NCI-H2029 treated with DMSO at 0.1 percent for 48 hours (cell line): ENCODE results near the gene TULP4.
"Not testable (repeated sequence)": the region's sequence is repeated elsewhere in the genome, so short reads cannot be mapped to it uniquely, and the experiment has no call there.

Source experiments
- DNase-seq: peaks from one replicate; lab custom pipeline; 2025; lab: John Stamatoyannopoulos, UW

TULP4 gene

GRCh38 chr6:158529629-158530028 lies 217.4 kb downstream of the TULP4 start:
- no peak for DNase-seq

DNA sequence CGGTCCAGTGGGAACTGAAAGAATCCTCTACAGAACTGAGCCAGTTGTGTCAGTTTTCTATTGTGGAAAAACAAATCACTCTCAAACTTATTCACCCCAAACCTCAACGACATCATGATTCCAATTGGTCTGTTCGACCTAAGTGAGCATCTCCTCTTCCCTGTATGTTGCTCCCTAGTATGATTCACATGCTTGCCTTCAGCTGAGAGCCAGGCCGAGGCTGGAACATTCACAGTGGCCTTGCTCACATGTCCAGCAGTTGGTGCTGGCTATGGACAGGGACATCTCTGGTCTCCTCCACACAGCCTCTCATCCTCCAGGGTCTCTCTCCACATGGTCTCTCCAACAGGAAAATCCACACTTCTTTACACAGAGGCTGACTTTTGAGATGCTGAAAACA lies 219.3 kb downstream of the TULP4 start:
- DNase-seq, result no peak

- DNase-seq, result no peak
These were observed 219.7 kb downstream of the TULP4 start for GRCh38 chr6:158531970-158532369.

- DNase-seq, result peak; percentile 55
These were observed 224.0 kb downstream of the TULP4 start for GRCh38 chr6:158536084-158536890.

DNA sequence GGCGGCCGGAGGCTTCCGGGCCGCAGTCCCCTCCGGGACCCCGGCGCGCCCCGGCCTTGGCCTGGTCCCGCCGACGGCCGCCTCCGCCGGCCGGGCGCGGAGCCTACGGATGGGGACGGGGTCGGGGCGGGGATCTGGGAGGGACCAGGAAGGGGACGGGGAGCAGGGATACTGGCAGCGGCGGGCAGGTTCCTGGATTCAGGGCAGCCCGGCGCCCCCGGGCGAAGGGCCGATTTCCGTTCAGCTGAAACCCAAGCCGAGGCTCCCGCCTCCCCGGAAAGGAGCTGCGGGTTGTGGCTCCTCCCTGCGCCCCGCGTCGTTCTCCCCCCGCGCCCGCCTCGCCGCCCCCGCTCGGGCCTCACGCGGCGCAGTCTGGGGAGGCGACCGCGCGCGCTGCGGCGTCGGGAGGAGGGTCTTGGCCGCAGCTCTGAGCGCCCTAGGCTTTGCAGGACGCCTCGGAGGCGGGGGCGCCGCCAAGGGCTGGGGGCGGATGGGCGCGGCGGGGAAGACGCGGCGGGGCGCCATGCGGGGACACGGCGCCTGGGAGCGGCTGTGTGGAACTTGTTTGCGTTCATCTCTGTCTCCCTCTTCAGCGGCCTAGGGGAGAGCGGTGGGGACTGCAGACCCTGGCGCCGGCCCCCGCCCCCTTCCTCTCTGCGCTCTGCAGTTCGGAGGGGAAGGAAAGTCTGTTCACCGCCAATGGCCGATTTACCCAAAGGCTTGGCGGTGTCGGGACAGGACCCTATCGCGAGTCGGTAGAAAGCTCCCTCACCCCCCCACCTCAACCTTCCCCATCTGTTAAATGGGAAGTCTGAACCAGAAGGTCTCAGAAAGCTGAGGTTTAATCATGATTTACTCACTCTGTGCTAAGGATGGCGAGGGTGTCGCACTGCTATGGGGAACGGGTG lies 224.9 kb downstream of the TULP4 start:
- peak; percentile 66 for DNase-seq

DNA sequence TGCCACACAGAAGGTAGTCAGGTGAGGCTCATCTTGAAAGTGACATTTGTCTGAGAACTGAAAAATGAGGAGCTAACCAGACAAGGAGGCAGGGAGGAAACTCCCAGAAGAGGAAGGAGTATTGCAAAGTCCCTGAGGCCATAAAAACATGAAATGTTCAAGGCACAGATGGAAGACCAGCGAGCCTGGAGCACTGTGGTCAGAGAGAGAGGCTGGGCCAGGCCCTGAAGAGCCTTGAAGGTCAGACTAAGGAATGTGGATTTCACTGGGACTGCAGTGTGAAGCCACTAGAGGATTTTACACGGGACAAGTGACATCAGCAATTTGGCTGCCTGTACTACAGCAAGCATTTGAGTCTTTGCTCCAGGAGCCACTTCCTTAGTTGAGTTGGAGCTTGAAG lies 226.5 kb downstream of the TULP4 start:
- DNase-seq, result no peak

DNA sequence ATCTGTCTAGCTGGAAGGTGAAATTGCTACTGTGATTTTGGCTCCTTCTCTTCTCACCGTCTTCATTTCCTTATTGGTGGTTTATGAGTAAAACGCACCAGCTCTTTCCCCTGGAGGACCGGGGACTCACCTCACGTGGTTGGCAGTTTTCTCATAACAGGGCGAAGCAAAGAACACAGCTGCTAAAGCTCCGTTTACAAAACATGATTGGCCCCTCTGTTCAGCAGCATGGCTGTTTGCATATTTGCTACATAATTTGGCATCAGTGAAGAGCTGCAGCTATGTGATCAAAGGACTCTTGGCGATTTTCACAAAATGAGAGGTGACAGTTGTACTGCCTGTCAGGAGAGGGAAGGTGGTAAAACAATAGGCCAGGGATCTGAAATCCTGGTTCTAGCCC lies 227.1 kb downstream of the TULP4 start:
- no peak for DNase-seq

GRCh38 chr6:158539881-158540280 lies 227.6 kb downstream of the TULP4 start:
- no peak for DNase-seq

DNA sequence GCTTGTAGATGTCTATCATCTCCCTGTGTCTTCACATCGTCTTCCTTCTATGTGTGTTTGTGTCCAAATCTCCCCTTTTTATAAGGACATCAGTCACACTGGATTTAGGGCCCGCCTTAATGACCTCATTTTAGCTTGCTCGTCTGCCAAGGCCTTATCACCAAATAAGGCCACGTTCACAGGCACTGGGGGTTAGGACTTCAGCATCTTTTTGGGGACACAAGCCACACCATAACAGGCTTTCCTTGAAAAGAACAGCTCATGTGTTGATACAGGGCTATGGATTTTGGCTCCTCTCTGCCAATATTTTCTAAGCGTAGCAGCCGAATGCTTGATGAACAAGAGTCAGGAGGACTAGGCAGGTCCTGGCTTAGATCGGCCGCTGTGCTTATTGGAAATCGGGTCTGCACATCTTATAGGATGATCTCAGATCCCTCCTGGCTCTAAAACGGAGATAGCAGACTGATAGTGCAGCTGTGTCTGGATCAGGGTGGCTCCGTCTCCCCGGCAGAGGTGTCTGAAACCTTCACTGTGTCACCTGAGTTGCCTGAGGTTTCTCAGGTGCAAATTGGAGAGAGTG lies 231.4 kb downstream of the TULP4 start:
- no peak for DNase-seq

GRCh38 chr6:158544428-158544827 lies 232.2 kb downstream of the TULP4 start:
- DNase-seq, result no peak

GRCh38 chr6:158545043-158545966 lies 233.0 kb downstream of the TULP4 start:
- no peak for DNase-seq

GRCh38 chr6:158548418-158549161 lies 236.3 kb downstream of the TULP4 start:
- DNase-seq, result peak; percentile 97

DNA sequence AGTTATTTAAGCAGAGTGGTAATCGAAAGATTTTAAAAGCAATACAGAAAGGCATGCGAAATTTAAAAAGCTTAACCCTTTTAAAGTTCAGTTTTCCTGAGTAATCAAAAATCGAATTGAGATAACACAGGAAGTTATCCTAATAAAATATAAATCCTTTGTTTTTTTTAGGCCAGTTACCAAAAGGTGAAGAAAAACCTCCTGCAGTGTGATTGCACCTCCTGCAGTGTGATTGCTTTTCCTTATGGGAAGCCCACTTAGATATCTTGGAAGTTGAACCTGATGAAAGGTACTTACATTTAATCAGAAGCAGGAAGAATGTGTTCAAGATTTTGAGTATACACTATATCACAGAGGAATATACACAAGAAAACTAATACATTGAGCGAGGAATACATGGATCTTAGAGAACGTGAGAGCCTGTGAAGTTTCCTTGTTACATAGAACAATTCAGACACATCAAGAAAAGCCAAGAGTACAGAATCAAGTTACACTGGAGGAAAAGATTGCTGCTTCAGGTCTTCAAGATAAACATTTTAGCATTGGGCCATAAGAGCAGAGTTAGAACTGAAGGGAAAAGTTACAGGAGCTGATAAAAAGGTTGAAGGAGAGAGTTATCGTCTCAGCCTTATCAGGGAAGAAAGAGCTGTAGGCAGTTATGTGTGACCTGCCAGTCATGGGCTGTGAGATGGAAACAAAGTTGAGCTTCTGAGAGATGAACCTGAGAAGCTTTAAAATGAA lies 240.0 kb downstream of the TULP4 start:
- DNase-seq, result no peak

GRCh38 chr6:158552796-158553138 lies 240.5 kb downstream of the TULP4 start:
- no peak for DNase-seq

- no peak for DNase-seq
These were observed 242.5 kb downstream of the TULP4 start for GRCh38 chr6:158554611-158555361.

GRCh38 chr6:158556113-158556512 lies 243.8 kb downstream of the TULP4 start:
- no peak for DNase-seq

GRCh38 chr6:158557110-158557509 lies 244.8 kb downstream of the TULP4 start:
- DNase-seq, result not testable (repeated sequence)

DNA sequence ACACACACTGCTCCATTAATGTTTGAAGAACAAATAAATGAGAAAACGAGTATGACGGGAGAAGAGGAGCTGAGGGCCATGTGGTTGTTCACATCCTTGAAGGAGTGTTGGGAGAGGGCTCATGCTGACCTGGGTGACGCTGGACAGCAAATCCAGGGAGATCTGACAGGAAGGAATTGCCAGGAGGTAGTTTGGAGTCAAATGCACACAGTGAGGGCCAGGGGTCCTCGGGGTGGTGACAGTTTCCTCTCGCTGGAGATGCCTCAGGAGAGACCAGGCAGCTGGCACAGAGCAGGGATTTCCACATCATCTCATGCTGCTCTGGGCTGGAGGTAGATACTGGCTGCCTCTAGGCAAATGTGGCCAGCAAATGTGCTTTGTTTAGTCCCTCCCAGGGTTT lies 245.7 kb downstream of the TULP4 start:
- DNase-seq, result peak; percentile 86
